GM21390 (cell line): ENCODE data around the gene WDR27.
"Not testable (repeated sequence)": the region's sequence is repeated elsewhere in the genome, so short reads cannot be mapped to it uniquely, and the experiment has no call there.

Source experiments
- ATAC-seq: cut with Tn5 transposase; IDR thresholded peaks from one replicate; pipeline ENCODE4 v1.9.1; 2021; ENCODE audit not compliant: unreplicated experiment

WDR27 gene

GRCh38 chr6:169452117-169452868 lies 249.5 kb downstream of the WDR27 start:
- no peak for ATAC-seq

GRCh38 chr6:169451065-169451838 lies 250.6 kb downstream of the WDR27 start:
- ATAC-seq, result no peak

- no peak for ATAC-seq
Observed at GRCh38 chr6:169450097-169450496, 251.7 kb downstream of the WDR27 start.

GRCh38 chr6:169449221-169449620 lies 252.6 kb downstream of the WDR27 start:
- no peak for ATAC-seq

- no peak for ATAC-seq
Observed at GRCh38 chr6:169445661-169446581, 255.9 kb downstream of the WDR27 start.

- no peak for ATAC-seq
Observed at GRCh38 chr6:169445227-169445626, 256.6 kb downstream of the WDR27 start.

GRCh38 chr6:169441292-169441691 lies 260.5 kb downstream of the WDR27 start:
- no peak for ATAC-seq

- ATAC-seq, result no peak
Observed at GRCh38 chr6:169439710-169440109, 262.1 kb downstream of the WDR27 start.

- not testable (repeated sequence) for ATAC-seq
Observed at GRCh38 chr6:169434554-169434953, 267.3 kb downstream of the WDR27 start.

- no peak for ATAC-seq
Observed at GRCh38 chr6:169429001-169429400, 272.8 kb downstream of the WDR27 start.

- no peak for ATAC-seq
Observed at GRCh38 chr6:169428532-169428931, 273.3 kb downstream of the WDR27 start.

- no peak for ATAC-seq
Observed at GRCh38 chr6:169427856-169428255, 274.0 kb downstream of the WDR27 start.

- ATAC-seq, result no peak
Observed at GRCh38 chr6:169426611-169427010, 275.2 kb downstream of the WDR27 start.

- no peak for ATAC-seq
Observed at GRCh38 chr6:169425628-169426370, 276.0 kb downstream of the WDR27 start.

- no peak for ATAC-seq
Observed at GRCh38 chr6:169424821-169425240, 277.0 kb downstream of the WDR27 start.

GRCh38 chr6:169424149-169424804 lies 277.6 kb downstream of the WDR27 start:
- no peak for ATAC-seq

GRCh38 chr6:169421586-169422264 lies 280.1 kb downstream of the WDR27 start:
- ATAC-seq, result no peak

- ATAC-seq, result no peak
Observed at GRCh38 chr6:169420912-169421543, 280.8 kb downstream of the WDR27 start.

- no peak for ATAC-seq
Observed at GRCh38 chr6:169417101-169417500, 284.7 kb downstream of the WDR27 start.
